H9 (cell line): ENCODE data around the gene ITSN2. TPM values are rescaled to one million over a fixed set of nuclear protein-coding genes. Genes with fewer than 3 reads are reported as not detected.

ENCODE experiments used
- DNase-seq: peaks from one replicate; pipeline ENCODE4 v3.0.0-alpha.2; 2017
- H2AFZ ChIP-seq: one replicate; pipeline ENCODE4 v1.6.1; 2013; ENCODE audit warnings: mild to moderate bottlenecking, low read length, control low read depth, moderate library complexity
- H2AK5ac ChIP-seq: 2 replicates; pipeline ENCODE4 v1.6.1; 2013; ENCODE audit warnings: low read length, control low read depth, mixed read lengths; ENCODE audit not compliant: insufficient read length
- H2BK120ac ChIP-seq: one replicate; pipeline ENCODE4 v1.6.1; 2013; ENCODE audit warnings: low read depth, mild to moderate bottlenecking, low read length, control low read depth, inconsistent platforms; ENCODE audit not compliant: poor library complexity, severe bottlenecking
- H2BK12ac ChIP-seq: 2 replicates; pipeline ENCODE4 v1.6.1; 2013; ENCODE audit warnings: low read length, control low read depth, mixed read lengths, low read depth; ENCODE audit not compliant: insufficient read length
- H2BK15ac ChIP-seq: 2 replicates; pipeline ENCODE4 v1.6.1; 2013; ENCODE audit warnings: low read depth, low read length, control low read depth
- H2BK20ac ChIP-seq: one replicate; pipeline ENCODE4 v1.6.1; 2013; ENCODE audit warnings: low read depth, mild to moderate bottlenecking, low read length, control low read depth, inconsistent platforms; ENCODE audit not compliant: poor library complexity, severe bottlenecking
- H2BK5ac ChIP-seq: 2 replicates; pipeline ENCODE4 v1.6.1; 2013; ENCODE audit warnings: low read length, control low read depth, mixed read lengths; ENCODE audit not compliant: insufficient read length
- H3K14ac ChIP-seq: 2 replicates; pipeline ENCODE4 v1.6.1; 2013; ENCODE audit warnings: low read length, control low read depth; ENCODE audit not compliant: insufficient read depth
- H3K18ac ChIP-seq: 2 replicates; pipeline ENCODE4 v1.6.1; 2013; ENCODE audit warnings: low read depth, mild to moderate bottlenecking, mixed read lengths, low read length, control low read depth; ENCODE audit not compliant: insufficient read length
- H3K23ac ChIP-seq: 2 replicates; pipeline ENCODE4 v1.6.1; 2013; ENCODE audit warnings: low read length, control low read depth, mixed read lengths, low read depth; ENCODE audit not compliant: insufficient read length
- H3K23me2 ChIP-seq: 2 replicates; pipeline ENCODE4 v1.6.1; 2013; ENCODE audit warnings: low read depth, mild to moderate bottlenecking, mixed read lengths, low read length, control low read depth; ENCODE audit not compliant: insufficient read length, poor library complexity, severe bottlenecking
- H3K27ac ChIP-seq: 2 replicates; pipeline ENCODE4 v1.5.1; 2013; ENCODE audit warnings: low read length, control low read depth, mixed read lengths, low read depth; ENCODE audit not compliant: insufficient read length
- H3K27me3 ChIP-seq: 2 replicates; pipeline ENCODE4 v1.6.1; 2013; ENCODE audit warnings: low read length, control low read depth, inconsistent platforms; ENCODE audit not compliant: insufficient read depth
- H3K4ac ChIP-seq: 2 replicates; pipeline ENCODE4 v1.6.1; 2013; ENCODE audit warnings: low read depth, mild to moderate bottlenecking, control low read depth, inconsistent platforms, low read length, moderate library complexity
- H3K4me1 ChIP-seq: 2 replicates; pipeline ENCODE4 v1.6.1; 2013; ENCODE audit warnings: low read length, control low read depth, inconsistent platforms; ENCODE audit not compliant: insufficient read depth
- H3K4me2 ChIP-seq: 2 replicates; pipeline ENCODE4 v1.6.1; 2013; ENCODE audit warnings: low read length, control low read depth, mixed read lengths; ENCODE audit not compliant: insufficient read length, insufficient read depth
- H3K56ac ChIP-seq: 2 replicates; pipeline ENCODE4 v1.6.1; 2013; ENCODE audit warnings: low read depth, mild to moderate bottlenecking, mixed read lengths, low read length, control low read depth; ENCODE audit not compliant: insufficient read length
- H3K79me1 ChIP-seq: 2 replicates; pipeline ENCODE4 v1.6.1; 2013; ENCODE audit warnings: low read depth, mild to moderate bottlenecking, moderate library complexity, low read length, control low read depth, inconsistent platforms; ENCODE audit not compliant: insufficient read depth, poor library complexity, severe bottlenecking
- H3K79me2 ChIP-seq: 2 replicates; pipeline ENCODE4 v1.6.1; 2013; ENCODE audit warnings: low read length, control low read depth, inconsistent platforms; ENCODE audit not compliant: insufficient read depth
- H3K9ac ChIP-seq: 2 replicates; pipeline ENCODE4 v1.6.1; 2013; ENCODE audit warnings: low read length, control low read depth, mixed read lengths; ENCODE audit not compliant: insufficient read length; ENCODE audit errors: extremely low read depth
- H3K9me3 ChIP-seq: one replicate; pipeline ENCODE4 v1.6.1; 2013; ENCODE audit warnings: low read depth, low read length, inconsistent platforms; ENCODE audit not compliant: control insufficient read depth
- H3T11ph ChIP-seq: one replicate; pipeline ENCODE4 v1.6.1; 2013; ENCODE audit warnings: mild to moderate bottlenecking, low read length, control low read depth, inconsistent platforms
- H4K20me1 ChIP-seq: one replicate; pipeline ENCODE4 v1.6.1; 2013; ENCODE audit not compliant: control insufficient read depth, insufficient read length, insufficient read depth
- H4K5ac ChIP-seq: 2 replicates; pipeline ENCODE4 v1.6.1; 2013; ENCODE audit warnings: low read depth, mild to moderate bottlenecking, mixed read lengths, low read length, control low read depth; ENCODE audit not compliant: insufficient read length
- H4K8ac ChIP-seq: replicated peaks from 2 replicates; pipeline ENCODE4 v1.6.1; 2013; ENCODE audit warnings: low read length, control low read depth, mixed read lengths, low read depth; ENCODE audit not compliant: insufficient read length
- H4K91ac ChIP-seq: 2 replicates; pipeline ENCODE4 v1.6.1; 2013; ENCODE audit warnings: low read depth, mild to moderate bottlenecking, moderate library complexity, mixed read lengths, low read length, control low read depth; ENCODE audit not compliant: insufficient read length
- H3K27ac Mint-ChIP-seq, 3 experiments: 2 replicates in 2 of 3; 3 replicates in 1 of 3; pipeline ENCODE4 v1.8.0; 2020 to 2021; ENCODE audit warnings: mixed read lengths in 3 of 3, mild to moderate bottlenecking in 1 of 3, moderate library complexity in 1 of 3
- H3K27me3 Mint-ChIP-seq: 2 replicates; pipeline ENCODE4 v1.8.0; 2021; ENCODE audit warnings: low read depth, mild to moderate bottlenecking, moderate library complexity, mixed read lengths
- H3K36me3 Mint-ChIP-seq, 3 experiments: 2 replicates in 2 of 3; 3 replicates in 1 of 3; pipeline ENCODE4 v1.8.0; 2020 to 2021; ENCODE audit warnings: low read depth in 3 of 3, mixed read lengths in 3 of 3; ENCODE audit not compliant: insufficient read depth in 1 of 3
- H3K4me1 Mint-ChIP-seq, 2 experiments: 2 replicates each; pipeline ENCODE4 v1.8.0; 2020; ENCODE audit warnings: mixed read lengths in 2 of 2
- H3K4me3 Mint-ChIP-seq, 2 experiments: 2 replicates in 1 of 2; 3 replicates in 1 of 2; pipeline ENCODE4 v1.8.0; 2020 to 2021; ENCODE audit warnings: mild to moderate bottlenecking in 2 of 2, mixed read lengths in 2 of 2, moderate library complexity in 1 of 2
- H3K9me3 Mint-ChIP-seq, 2 experiments: 2 replicates in 1 of 2; 3 replicates in 1 of 2; pipeline ENCODE4 v1.8.0; 2020; ENCODE audit warnings: mild to moderate bottlenecking in 2 of 2, mixed read lengths in 2 of 2, moderate library complexity in 1 of 2
- CTCF ChIP-seq: fragments of 200-600 bp; sonication (generic); conservative IDR thresholded peaks from 3 replicates; pipeline ENCODE4 v1.8.0; 2021; ENCODE audit warnings: antibody characterized with exemption, mild to moderate bottlenecking
- WGBS: extraction: QIAGEN DNeasy Blood & Tissue Kit; methylation state at CpG from one replicate; pipeline ENCODE4 v1.1.7; 2013; ENCODE audit warnings: missing lambda C conversion rate, low lambda C conversion rate, mixed read lengths; ENCODE audit not compliant: insufficient read length; ENCODE audit errors: extremely low coverage; 5-methylcytosine and 5-hydroxymethylcytosine counted together
- total RNA-seq: library from RNA; stranded (reverse); gene quantifications from 2 replicates; pipeline ENCODE4 v1.2.1, GENCODE V29; 2021

Gene ITSN2
- total RNA-seq, 1 experiment from 2014 or later, result 17.0 TPM

GRCh38 chr2:24353973-24354372, 6.4 kb downstream of the ITSN2 start:
- H4K5ac ChIP-seq, result no peak overlapping the region
- H3K4me3 Mint-ChIP-seq, result no peak overlapping the region
- H3K79me2 ChIP-seq, result no peaks in the 10 kb centered on the region; the same call in 1 of the 2 replicates
- no peaks in the 10 kb centered on the region; the same call in 1 of the 2 replicates for H3K4me1 ChIP-seq
- H3K14ac ChIP-seq, result no peak overlapping the region
- H2BK20ac ChIP-seq, result no peak overlapping the region
- peaks cover 3% of the 10 kb centered on the region for H3K27me3 Mint-ChIP-seq
- H3K36me3 Mint-ChIP-seq, result peaks cover 0 to 3% (median 0%) of the 10 kb centered on the region in 3 experiments; a peak in 1 of 7 replicates
- peaks cover 3% of the 10 kb centered on the region for H3K79me1 ChIP-seq
- H4K20me1 ChIP-seq, result no peaks in the 10 kb centered on the region
- H3K4ac ChIP-seq, result no peak overlapping the region
- H4K91ac ChIP-seq, result no peak overlapping the region
- no peaks in the 10 kb centered on the region; a peak in 1 of 5 replicates for H3K9me3 Mint-ChIP-seq
- H3K23me2 ChIP-seq, result no peaks in the 10 kb centered on the region
- no peak overlapping the region for H3K56ac ChIP-seq
- H2BK12ac ChIP-seq, result no peak overlapping the region
- H3K23ac ChIP-seq, result no peak overlapping the region
- no CpG with 5 or more reads among the region's 1 CpG for WGBS
- H3K27me3 ChIP-seq, result no peaks in the 10 kb centered on the region
- no peak overlapping the region for H3T11ph ChIP-seq
- no peak overlapping the region for H3K27ac ChIP-seq
- no peak for DNase-seq
- no peak overlapping the region for H3K27ac Mint-ChIP-seq
- H2BK5ac ChIP-seq, result no peak overlapping the region
- H2AK5ac ChIP-seq, result no peak overlapping the region
- H2BK15ac ChIP-seq, result no peak overlapping the region
- no peak overlapping the region for H3K4me2 ChIP-seq
- TF ChIP-seq CTCF, result no peak
- no peak overlapping the region for H4K8ac ChIP-seq
- H3K9me3 ChIP-seq, result no peaks in the 10 kb centered on the region
- H3K9ac ChIP-seq, result no peak overlapping the region
- H3K4me1 Mint-ChIP-seq, result peaks cover 3 to 10% of the 10 kb centered on the region in 2 experiments
- H2AFZ ChIP-seq, result no peak overlapping the region
- H3K18ac ChIP-seq, result no peak overlapping the region
- H2BK120ac ChIP-seq, result no peak overlapping the region
